Heart right ventricle (tissue), 16 donors: Measurements from ENCODE around the gene RSL24D1. TPM values are rescaled to one million over a fixed set of nuclear protein-coding genes. Genes with fewer than 3 reads are reported as not detected.

Experiments used
- ATAC-seq, 8 donors: fragments of 200-7000 bp; cut with Tn5 transposase; one replicate each; pipeline ENCODE4 v1.9.1; 2020; ENCODE audit warnings: mild to moderate bottlenecking in 8 of 8, moderate library complexity in 8 of 8, moderate number of reproducible peaks in 1 of 8
- DNase-seq, 2 donors: peaks; one replicate each; pipeline ENCODE4 v3.0.0-alpha.2; 2020
- H3K27ac ChIP-seq, 10 donors: fragments of 200-600 bp; sonication (generic) in 2 of 10; one replicate each; pipeline versions ENCODE4 v1.5.0 to v1.8.0; 2020 to 2022; ENCODE audit warnings: mild to moderate bottlenecking in 3 of 10
- H3K27me3 ChIP-seq, 7 donors: fragments of 200-600 bp; one replicate each; pipeline ENCODE4 v1.8.0; 2021 to 2022; ENCODE audit warnings: mild to moderate bottlenecking in 2 of 7
- H3K36me3 ChIP-seq, 9 donors: fragments of 200-600 bp; sonication (generic) in 1 of 9; one replicate each; pipeline versions ENCODE4 v1.5.0 to v1.8.0; 2020 to 2022; ENCODE audit warnings: mild to moderate bottlenecking in 2 of 9
- H3K4me1 ChIP-seq, 9 donors: fragments of 200-600 bp; sonication (generic) in 1 of 9; one replicate each; pipeline versions ENCODE4 v1.5.0 to v1.8.0; 2020 to 2022; ENCODE audit warnings: mild to moderate bottlenecking in 4 of 9
- H3K4me3 ChIP-seq, 10 donors: fragments of 200-600 bp; sonication (generic) in 2 of 10; one replicate each; pipeline versions ENCODE4 v1.5.0 to v1.8.0; 2020 to 2022; ENCODE audit warnings: mild to moderate bottlenecking in 7 of 10, moderate library complexity in 2 of 10
- H3K9me3 ChIP-seq, 11 donors: fragments of 200-600 bp in 10 of 11; sonication (generic) in 2 of 11; one replicate each; pipeline versions ENCODE4 v1.5.0 to v1.8.0; 2013 to 2022; ENCODE audit warnings: mild to moderate bottlenecking in 2 of 11, control low read depth in 1 of 11, moderate library complexity in 1 of 11
- CTCF ChIP-seq, 9 donors: fragments of 200-600 bp; sonication (generic) in 2 of 9; IDR thresholded peaks; one replicate each; pipeline versions ENCODE4 v1.5.0 to v1.8.0; 2021 to 2022; ENCODE audit warnings: antibody characterized with exemption in 9 of 9, mild to moderate bottlenecking in 5 of 9, moderate library complexity in 1 of 9
- WGBS, 2 donors: extraction: QIAGEN DNeasy Blood & Tissue Kit; methylation state at CpG; one replicate each; pipeline ENCODE4 v1.1.7; 2013; ENCODE audit warnings: inconsistent platforms in 1 of 2; 5-methylcytosine and 5-hydroxymethylcytosine counted together
- intact Hi-C, 10 donors: fragments of 100-400 bp; cut with DNase I; formaldehyde crosslinking; loops; one replicate each; pipeline versions ENCODE4 v1.11.1 to v1.14.2; 2022
- polyA plus RNA-seq, 2 donors: library from polyadenylated mRNA; stranded (reverse); fragments of 200-250 nt; gene quantifications; one replicate each; pipeline ENCODE4 v1.2.3, GENCODE V29; 2013
- total RNA-seq, 10 donors: library from RNA; stranded (reverse); fragmentation: NEBNext Ultra II Directional in 3 of 10; extraction: Animal tissue kit (Norgen Biotek cat#: 25700) in 3 of 10; gene quantifications; one replicate each; pipeline versions ENCODE4 v1.2.1 to v1.2.4, GENCODE V29; 2021 to 2023
- donor health status: Arrhythmogenic right ventricular cardiomyopathy.
- donor health status: ischemic (EF 13 %, LVEDD 7.1; RV severe dilation, severe dysfunction).
- donor health status: healthy with polysubstance abuse.
- donor health status: DM: no; HTN: yes; CAD: no.
- donor health status: DM: no; HTN: no; CAD: no.
- donor health status: ischemic (EF 25% LVEDD 6.9; RV normal size, moderate dysfunction).
- donor health status: ischemic (EF 25% LVEDD 5.7; RV mildly dilated, moderate dysfunction).
- donor health status: healthy.
- donor health status: DM: yes; HTN: yes; CAD: no.
- donor health status: Ischemic cardiomyopathy.
- donor health status: ischemic (EF 35%, LVEDD 5.7; RV mildly dilated, moderate dysfunction).
- donor health status: nonischemic (EF 11% LVEDD 7.7; RV severe dilation, severe dysfunction).
- donor health status: DM: yes; HTN: yes; CAD: no.
- donor health status: PGD.
- donor health status: ischemic (EF 29% LVEDD 5.4; RV normal size, mild dysfunction).
- donor health status: nonischemic (EF 23%, LVEDD 6.1; RV moderate dilation, normal function).

Gene RSL24D1
- total and polyA plus RNA-seq, 12 donors, result 32.3 to 53.1 (median 40.5) TPM

GRCh38 chr15:55194256-55194655, 2.5 kb downstream of the RSL24D1 start:
- ATAC-seq (no peak), DNase-seq (no peak)
- H3K4me1 ChIP-seq, result peaks cover 0 to 46% (median 25%) of the 10 kb centered on the region in 9 donors
- no peaks in the 10 kb centered on the region for H3K9me3 ChIP-seq
- H3K36me3 ChIP-seq, result peaks cover 0 to 35% (median 15%) of the 10 kb centered on the region in 9 donors
- intact Hi-C loops, result no loop called here
- H3K27ac ChIP-seq, result no peak overlapping the region
- no peak for TF ChIP-seq CTCF (IDR thresholded peaks at IDR 0.05)
- no peaks in the 10 kb centered on the region for H3K27me3 ChIP-seq
- H3K4me3 ChIP-seq, result no peak overlapping the region

- H3K36me3 ChIP-seq, result peaks cover 0 to 100% (median 42%) of the 10 kb centered on the region in 9 donors
- H3K27me3 ChIP-seq, result no peaks in the 10 kb centered on the region
- intact Hi-C loops, result no loop called here
- no peak for TF ChIP-seq CTCF (IDR thresholded peaks at IDR 0.05)
- no peak overlapping the region for H3K4me3 ChIP-seq
- DNase-seq, result no peak
- no peak for ATAC-seq
- WGBS, 2 donors, result 60% methylated on average over 1 of the region's 1 CpG
- H3K9me3 ChIP-seq, result no peaks in the 10 kb centered on the region
- H3K4me1 ChIP-seq, result peaks cover 0 to 15% (median 0%) of the 10 kb centered on the region in 9 donors
- H3K27ac ChIP-seq, result no peak overlapping the region
Measured at GRCh38 chr15:55186331-55186730, 10.4 kb downstream of the RSL24D1 start.

DNA sequence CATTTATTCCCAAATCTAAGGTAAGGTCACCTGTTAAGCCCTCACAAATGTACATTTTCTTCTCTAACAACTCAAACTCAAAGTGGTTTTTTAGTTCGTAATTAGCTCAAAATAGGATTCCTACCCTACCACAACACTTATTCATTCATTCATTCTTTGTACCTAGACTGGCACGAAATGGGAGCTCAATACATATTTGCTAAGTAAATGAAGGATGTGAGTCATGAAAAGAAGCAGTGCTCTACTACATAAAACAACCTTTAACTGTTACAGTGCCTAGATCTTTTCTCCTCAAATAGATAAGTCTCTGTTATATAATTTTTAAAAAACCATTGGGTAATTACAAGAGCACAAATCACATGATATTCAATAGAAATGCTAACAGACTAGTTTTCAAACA, 13.1 kb downstream of the RSL24D1 start:
- no peaks in the 10 kb centered on the region for H3K9me3 ChIP-seq
- no peaks in the 10 kb centered on the region for H3K27me3 ChIP-seq
- H3K4me1 ChIP-seq, result peaks cover 0 to 15% (median 0%) of the 10 kb centered on the region in 9 donors
- WGBS, 2 donors, result 91 to 92% methylated on average over 2 of the region's 2 CpGs
- no peak overlapping the region for H3K27ac ChIP-seq
- H3K36me3 ChIP-seq, result peaks cover 0 to 100% (median 39%) of the 10 kb centered on the region in 9 donors
- DNase-seq, result no peak
- intact Hi-C loops, result no loop called here
- no peak for ATAC-seq
- TF ChIP-seq CTCF (IDR thresholded peaks at IDR 0.05), result no peak
- no peak overlapping the region for H3K4me3 ChIP-seq

GRCh38 chr15:55179141-55179540, 17.6 kb downstream of the RSL24D1 start:
- no peaks in the 10 kb centered on the region for H3K27me3 ChIP-seq
- peaks cover 0 to 81% (median 37%) of the 10 kb centered on the region in 9 donors for H3K36me3 ChIP-seq
- DNase-seq, result no peak
- no peaks in the 10 kb centered on the region for H3K9me3 ChIP-seq
- no peak overlapping the region for H3K4me3 ChIP-seq
- H3K27ac ChIP-seq, result no peak overlapping the region
- no peak for ATAC-seq
- no peak for TF ChIP-seq CTCF (IDR thresholded peaks at IDR 0.05)
- H3K4me1 ChIP-seq, result no peaks in the 10 kb centered on the region
- intact Hi-C loops, result no loop called here
